ENCODE data around the gene TBC1D9. TPM values are rescaled to one million over a fixed set of nuclear protein-coding genes. Genes with fewer than 3 reads are reported as not detected.

TBC1D9 gene
- total and polyA plus RNA-seq, 11 donors, result 4.6 to 26.5 (median 13.3) TPM

DNA sequence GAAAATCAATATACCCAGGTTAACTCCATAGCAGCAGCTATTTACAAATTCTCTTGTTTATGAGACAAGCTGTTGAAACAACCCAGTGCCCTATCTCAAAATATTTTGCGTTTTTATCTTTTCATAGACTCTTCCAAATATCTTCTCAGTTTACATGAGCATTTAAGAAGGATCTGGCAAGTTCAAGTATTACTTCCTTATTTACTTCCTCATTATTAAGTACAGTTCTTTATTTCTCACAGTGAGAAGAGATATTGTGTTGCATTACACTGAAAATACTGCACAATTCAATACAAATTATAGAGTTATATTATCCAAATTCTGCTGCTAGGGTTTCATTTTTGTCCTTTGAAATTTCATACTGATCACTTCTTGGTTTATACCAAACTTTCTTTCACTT, 143.8 kb downstream of the TBC1D9 start:
- intact Hi-C loops (cut with DNase I), result loop anchor here in 5 of 10 donors (5.0 kb wide), 3 partner anchors 240 to 255 kb away; no protein-coding TSS in a partner anchor
- Histone ChIP-seq H3K4me1 (peaks cover 0 to 15% (median 0%) of the 10 kb centered on the region in 12 donors), H3K36me3 (no peaks in the 10 kb centered on the region), H3K4me3 (no peak overlapping the region), H3K9me3 (no peaks in the 10 kb centered on the region), H3K27me3 (no peaks in the 10 kb centered on the region), H3K27ac (no peak overlapping the region)
- DNase-seq (no peak), ATAC-seq (no peak)
- TF ChIP-seq, protein P1, sequence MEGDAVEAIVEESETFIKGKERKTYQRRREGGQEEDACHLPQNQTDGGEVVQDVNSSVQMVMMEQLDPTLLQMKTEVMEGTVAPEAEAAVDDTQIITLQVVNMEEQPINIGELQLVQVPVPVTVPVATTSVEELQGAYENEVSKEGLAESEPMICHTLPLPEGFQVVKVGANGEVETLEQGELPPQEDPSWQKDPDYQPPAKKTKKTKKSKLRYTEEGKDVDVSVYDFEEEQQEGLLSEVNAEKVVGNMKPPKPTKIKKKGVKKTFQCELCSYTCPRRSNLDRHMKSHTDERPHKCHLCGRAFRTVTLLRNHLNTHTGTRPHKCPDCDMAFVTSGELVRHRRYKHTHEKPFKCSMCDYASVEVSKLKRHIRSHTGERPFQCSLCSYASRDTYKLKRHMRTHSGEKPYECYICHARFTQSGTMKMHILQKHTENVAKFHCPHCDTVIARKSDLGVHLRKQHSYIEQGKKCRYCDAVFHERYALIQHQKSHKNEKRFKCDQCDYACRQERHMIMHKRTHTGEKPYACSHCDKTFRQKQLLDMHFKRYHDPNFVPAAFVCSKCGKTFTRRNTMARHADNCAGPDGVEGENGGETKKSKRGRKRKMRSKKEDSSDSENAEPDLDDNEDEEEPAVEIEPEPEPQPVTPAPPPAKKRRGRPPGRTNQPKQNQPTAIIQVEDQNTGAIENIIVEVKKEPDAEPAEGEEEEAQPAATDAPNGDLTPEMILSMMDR (IDR thresholded peaks at IDR 0.05), result no peak
- no peak for TF ChIP-seq POLR2A (IDR thresholded peaks at IDR 0.05)
- WGBS, 4 donors, result 48 to 55% (median 52%) methylated on average over 1 of the region's 1 CpG

DNA sequence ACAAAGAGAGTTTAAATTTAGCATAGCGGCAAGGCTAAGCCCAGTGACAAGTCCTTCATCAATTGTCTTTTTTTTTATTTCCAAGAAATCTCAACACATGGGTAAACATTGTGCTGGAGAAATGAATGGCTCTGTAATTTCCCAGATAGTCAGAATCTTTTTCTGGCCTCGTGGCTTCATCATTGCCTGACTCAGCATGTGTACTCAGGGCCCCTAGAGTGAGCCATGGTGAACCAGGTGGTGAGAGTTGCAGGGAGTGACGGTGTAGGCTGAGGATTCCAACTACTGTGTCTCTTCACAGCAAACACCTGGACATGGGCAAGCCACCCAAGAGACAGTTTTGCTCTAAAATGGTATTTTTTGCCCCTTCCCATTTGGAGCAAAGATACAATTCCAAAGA, 144.3 kb downstream of the TBC1D9 start:
- H3K4me3 ChIP-seq, result no peak overlapping the region
- no peak for TF ChIP-seq POLR2A (IDR thresholded peaks at IDR 0.05)
- TF ChIP-seq, protein P1 (IDR thresholded peaks at IDR 0.05), result no peak

DNA sequence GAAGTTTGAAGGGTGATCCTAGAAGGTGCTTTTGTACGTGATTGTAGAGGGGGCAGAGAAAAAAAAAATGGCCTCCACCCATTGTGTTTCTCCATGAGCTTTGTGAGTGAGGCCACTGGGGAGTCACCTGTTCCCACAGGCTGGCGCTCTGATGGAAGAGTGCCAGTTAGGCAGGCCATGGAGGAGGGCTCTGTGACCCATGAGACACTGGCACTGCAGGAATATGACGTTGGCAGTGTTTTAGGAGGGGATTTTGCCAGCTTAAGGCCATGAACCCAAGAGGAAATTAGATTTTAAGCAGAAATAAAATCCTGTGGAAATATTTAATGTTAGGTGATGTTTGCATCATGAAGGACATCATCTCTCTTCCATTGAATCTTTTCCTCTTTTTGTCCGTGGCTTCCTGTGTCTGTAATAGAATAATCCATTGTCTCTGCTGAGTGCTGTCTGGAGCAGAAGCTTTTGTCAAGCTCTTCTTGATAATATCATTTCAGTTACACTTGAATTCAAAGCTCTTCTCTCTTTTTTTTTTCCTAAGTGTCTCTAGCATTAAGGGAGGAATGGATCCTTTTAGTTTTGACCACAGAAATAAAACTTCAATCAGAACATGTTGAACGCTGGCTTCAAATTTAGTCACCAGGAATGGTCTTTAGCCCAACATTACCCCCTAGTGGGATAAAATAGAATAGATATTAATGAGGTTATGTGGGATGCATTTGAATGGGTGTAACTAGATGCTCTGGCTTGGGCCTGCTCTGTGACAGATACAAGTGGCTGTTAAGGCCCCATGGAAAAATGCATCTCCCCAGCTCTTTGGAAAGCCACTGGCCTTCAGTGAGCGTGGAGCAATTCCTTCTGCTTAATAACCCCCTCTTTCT, 146.4 kb downstream of the TBC1D9 start:
- intact Hi-C loops (cut with DNase I), result loop anchor here in 9 of 10 donors (2.0 to 10.0 kb wide), 8 partner anchors 85 to 252 kb away; partner anchors contain the start of gene ELMOD2 (in 3 of the 9)
- Histone ChIP-seq H3K4me3 (no peak overlapping the region), H3K27ac (peak overlapping the region in 10 of 12 donors; percentile 7 to 50 (median 33))

More for the DNA sequence above, 144.3 kb downstream of the TBC1D9 start:
- H3K27me3 ChIP-seq, result no peaks in the 10 kb centered on the region
- no peak for ATAC-seq
- peaks cover 0 to 15% (median 0%) of the 10 kb centered on the region in 12 donors for H3K4me1 ChIP-seq
- no peak overlapping the region for H3K27ac ChIP-seq
- WGBS, 4 donors, result 79 to 87% (median 85%) methylated on average over 3 of the region's 3 CpGs
- no peak for DNase-seq
- no peaks in the 10 kb centered on the region for H3K9me3 ChIP-seq
- H3K36me3 ChIP-seq, result no peaks in the 10 kb centered on the region
- intact Hi-C loops (cut with DNase I), result loop anchor here in 9 of 10 donors (2.0 to 5.0 kb wide), 6 partner anchors 87 to 255 kb away; partner anchors contain the start of gene ELMOD2 (in 1 of the 9)

More for the DNA sequence above, 146.4 kb downstream of the TBC1D9 start:
- Histone ChIP-seq H3K27me3 (no peaks in the 10 kb centered on the region), H3K9me3 (no peaks in the 10 kb centered on the region), H3K36me3 (no peaks in the 10 kb centered on the region), H3K4me1 (peaks cover 0 to 15% (median 0%) of the 10 kb centered on the region in 12 donors)
- TF ChIP-seq, protein P1 (IDR thresholded peaks at IDR 0.05), result peak; percentile 34 to 74 (median 64)
- no peak for TF ChIP-seq POLR2A (IDR thresholded peaks at IDR 0.05)
- DNase-seq (peak in 4 of 5 donors; percentile 28 to 57 (median 42)), ATAC-seq (peak; percentile 40 to 88 (median 82))
- 24 to 33% (median 27%) methylated on average over 6 of the region's 6 CpGs for WGBS, 4 donors
